GM21529 (cell line): Measurements from ENCODE around the gene C20orf204.
A peak's percentile ranks its signal among the peaks of the same experiment; 100 is the strongest.
"Not testable (repeated sequence)": the region's sequence is repeated elsewhere in the genome, so short reads cannot be mapped to it uniquely, and the experiment has no call there.

ENCODE experiments used
- ATAC-seq: cut with Tn5 transposase; IDR thresholded peaks from one replicate; pipeline ENCODE4 v1.9.1; 2021; ENCODE audit not compliant: unreplicated experiment

Gene C20orf204

DNA sequence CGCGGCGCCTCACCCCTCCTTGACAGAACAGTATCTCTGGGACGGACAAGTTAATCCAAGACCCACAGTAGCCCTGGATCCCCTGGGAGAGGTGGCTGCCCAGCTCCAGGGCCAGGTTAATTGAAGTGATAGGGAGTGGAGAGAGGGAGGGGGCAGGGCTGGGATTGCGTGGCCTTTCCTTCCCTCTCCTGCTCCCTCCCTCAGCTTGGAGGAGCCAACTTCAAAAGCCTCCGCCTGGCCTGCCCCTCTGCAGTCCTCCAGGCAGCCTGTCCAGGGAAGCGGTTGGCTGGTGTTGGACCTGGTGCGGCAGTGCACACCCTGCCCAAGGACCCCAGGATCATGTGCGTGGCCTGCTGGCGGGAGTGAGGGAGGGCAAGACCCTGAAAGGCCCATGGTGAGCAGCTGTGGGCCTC lies at the start of gene C20orf204:
TSS of gene C20orf204 (plus strand) at position 250 of the 413 bp plus-strand sequence. CDS start at position 392, 142 bp downstream.
- no peak for ATAC-seq

DNA sequence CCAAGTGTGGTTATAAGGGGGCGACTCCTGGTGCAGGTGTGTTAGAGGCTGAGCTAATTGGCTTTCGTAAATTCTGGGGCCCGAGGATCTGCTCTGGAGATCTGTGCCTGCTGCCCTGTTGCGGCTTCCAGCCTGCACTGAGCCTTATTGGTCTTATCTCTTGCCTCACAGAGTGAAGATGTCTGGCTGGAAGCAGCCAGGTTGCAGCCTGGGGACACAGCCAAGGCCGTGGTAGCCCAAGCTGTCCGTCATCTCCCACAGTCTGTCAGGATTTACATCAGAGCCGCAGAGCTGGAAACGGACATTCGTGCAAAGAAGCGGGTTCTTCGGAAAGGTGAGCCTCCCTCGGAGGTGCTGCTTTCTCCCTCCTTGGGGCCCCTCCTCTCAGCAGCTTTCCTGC lies 35.1 kb upstream of the C20orf204 start:
- ATAC-seq = no peak

- no peak for ATAC-seq
Observed at GRCh38 chr20:64001607-64002011, 34.4 kb upstream of the C20orf204 start.

DNA sequence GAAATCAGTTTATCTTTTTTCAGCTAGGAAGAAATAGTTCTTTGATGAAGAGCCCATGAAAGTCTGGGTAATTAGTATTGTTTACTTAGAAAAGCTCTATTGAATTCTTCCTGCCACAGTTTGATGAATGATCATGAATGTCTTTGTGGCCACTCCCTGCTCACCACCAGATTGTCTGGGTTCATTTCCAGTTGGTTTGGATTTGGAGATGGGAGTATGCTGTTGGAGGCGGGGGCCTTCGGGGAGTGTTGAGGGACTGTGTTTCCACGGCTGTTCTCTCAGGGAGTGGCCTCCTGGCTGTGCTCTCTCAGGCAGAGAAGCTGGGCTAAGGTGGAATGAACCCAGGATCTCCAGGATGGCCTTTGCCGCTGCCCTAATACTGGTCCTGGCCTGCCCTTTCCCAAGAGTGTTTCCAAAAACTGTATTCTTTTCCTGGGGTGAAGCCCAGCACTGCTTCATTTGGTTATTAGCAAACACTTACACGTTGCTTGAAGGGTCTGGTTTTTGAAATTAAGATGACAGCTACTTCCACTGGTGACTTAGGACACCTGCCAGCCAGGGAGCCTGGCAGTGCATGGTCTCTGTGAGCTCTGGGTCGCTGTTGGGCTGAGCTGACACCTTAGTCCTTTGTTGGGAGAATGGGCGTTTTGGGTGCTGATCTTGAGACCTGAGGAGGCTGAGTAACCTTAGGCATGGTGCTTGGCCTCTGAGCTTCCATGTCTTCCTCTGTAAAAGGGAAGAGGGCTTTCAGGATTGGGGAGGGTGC lies 31.8 kb upstream of the C20orf204 start:
- ATAC-seq = no peak

DNA sequence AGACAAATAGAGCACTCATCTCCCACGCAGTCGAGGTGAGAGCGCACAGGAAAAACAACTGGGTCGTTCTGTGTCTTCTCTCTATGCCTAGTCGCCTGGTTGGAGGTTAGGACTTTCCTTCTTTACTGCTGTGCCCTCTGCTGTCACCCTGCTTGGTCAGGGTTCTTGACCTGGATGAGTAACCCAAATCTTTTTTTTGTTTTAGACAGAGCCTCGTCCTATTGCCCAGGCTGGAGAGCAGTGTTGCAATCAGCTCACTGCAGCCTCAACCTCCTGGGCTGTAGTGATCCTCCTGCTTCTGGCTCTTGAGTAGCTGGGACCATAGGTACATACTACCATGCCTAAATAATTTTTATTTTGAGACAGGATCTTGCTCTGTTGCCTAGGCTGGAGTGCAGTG lies 30.6 kb upstream of the C20orf204 start:
- no peak for ATAC-seq

- ATAC-seq = no peak
Observed at GRCh38 chr20:64006490-64006889, 29.5 kb upstream of the C20orf204 start.

GRCh38 chr20:64006902-64007301 lies 29.1 kb upstream of the C20orf204 start:
- no peak for ATAC-seq

DNA sequence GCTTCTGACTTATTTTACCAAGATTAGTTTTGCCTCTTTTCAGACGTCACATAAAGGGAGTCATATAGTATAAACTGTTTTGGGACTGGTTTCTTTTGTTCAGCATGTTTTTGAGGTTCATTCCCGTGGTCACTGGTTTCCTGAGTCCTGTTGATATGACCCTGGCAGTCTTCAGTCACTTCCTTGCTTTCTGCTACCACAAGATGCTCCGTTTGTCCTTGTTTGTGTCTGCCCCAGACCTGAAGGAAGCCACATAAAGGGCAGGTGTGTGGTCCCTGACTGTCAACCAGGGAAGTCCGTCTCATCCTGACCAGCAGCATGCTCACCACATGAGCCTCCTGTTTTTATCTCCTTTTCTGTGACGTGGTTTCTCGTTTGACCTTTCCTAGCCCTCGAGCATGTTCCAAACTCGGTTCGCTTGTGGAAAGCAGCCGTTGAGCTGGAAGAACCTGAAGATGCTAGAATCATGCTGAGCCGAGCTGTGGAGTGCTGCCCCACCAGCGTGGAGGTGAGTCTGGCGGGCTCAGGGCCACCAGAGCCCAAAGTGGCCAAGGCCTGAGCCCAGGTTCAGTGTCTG lies 26.1 kb upstream of the C20orf204 start:
- ATAC-seq = no peak

- ATAC-seq = peak; percentile 59
Observed at GRCh38 chr20:64010711-64011237, 25.2 kb upstream of the C20orf204 start.

DNA sequence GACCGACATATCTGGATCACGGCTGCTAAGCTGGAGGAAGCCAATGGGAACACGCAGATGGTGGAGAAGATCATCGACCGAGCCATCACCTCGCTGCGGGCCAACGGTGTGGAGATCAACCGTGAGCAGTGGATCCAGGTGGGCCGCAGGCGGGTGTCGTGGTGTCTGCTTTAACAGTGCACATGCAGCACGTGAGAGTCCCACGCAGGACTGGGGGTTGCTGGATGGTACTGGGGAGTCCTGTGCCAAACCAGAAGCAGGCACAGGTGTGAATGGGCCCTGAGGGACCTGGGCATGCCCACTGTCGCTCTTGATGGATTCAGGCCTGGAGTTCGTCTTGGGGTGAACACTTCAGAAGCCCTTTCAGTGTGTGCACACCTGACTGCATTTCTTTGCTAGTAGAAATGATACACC lies 24.6 kb upstream of the C20orf204 start:
- peak; percentile 39 for ATAC-seq

DNA sequence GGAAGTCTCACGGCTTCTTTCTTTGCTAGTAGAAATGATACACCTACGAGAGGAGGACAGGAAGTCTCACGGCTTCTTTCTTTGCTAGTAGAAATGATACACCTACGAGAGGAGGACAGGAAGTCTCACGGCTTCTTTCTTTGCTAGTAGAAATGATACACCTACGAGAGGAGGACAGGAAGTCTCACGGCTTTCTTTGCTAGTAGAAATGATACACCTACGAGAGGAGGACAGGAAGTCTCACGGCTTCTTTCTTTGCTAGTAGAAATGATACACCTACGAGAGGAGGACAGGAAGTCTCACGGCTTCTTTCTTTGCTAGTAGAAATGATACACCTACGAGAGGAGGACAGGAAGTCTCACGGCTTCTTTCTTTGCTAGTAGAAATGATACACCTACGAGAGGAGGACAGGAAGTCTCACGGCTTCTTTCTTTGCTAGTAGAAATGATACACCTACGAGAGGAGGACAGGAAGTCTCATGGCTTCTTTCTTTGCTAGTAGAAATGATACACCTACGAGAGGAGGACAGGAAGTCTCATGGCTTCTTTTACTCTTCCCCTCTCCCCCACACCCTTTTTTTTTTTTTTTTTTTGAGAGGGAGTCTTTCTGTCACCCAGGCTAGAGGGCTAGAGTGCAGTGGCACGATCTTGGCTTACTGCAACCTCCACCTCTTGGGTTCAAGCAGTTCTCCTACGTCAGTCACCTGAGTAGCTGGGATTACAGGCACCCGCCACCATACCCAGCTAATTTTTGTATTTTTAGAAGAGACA lies 23.4 kb upstream of the C20orf204 start:
- not testable (repeated sequence) for ATAC-seq

GRCh38 chr20:64015635-64016034 lies 20.3 kb upstream of the C20orf204 start:
- no peak for ATAC-seq

DNA sequence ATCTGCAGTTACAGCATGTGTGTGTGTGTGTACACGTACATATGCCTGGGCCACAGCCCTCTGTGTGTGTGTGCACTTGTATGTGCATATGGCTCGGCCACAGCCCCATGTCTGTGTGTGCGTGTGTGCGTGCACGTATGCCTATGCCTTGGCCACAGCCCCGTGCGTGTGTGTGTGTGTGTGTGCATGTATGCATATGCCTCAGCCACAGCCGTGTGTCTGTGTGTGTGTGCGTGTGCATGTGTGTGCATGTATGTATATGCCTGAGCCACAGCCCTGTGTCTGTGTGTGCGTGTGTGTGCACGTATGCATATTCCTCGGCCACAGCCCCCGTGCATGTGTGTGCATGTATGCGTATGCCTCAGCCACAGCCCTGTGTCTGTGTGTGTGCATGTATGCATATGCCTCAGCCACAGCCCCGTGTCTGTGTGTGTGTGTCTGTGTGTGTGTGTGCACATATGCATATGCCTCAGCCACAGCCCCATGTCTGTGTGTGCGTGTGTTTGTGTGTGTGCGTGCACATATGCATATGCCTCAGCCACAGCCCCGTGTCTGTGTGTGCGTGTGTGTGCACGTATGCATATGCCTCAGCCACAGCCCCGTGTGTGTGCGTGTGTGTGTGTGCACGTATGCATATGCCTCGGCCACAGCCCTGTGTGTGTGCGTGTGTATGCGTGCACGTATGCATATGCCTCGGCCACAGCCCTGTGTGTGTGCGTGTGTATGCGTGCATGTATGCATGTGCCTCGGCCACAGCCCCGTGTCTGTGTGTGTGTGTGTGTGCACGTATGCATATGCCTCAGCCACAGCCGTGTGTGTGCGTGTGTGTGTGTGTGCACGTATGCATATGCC lies 14.6 kb upstream of the C20orf204 start:
- no peak for ATAC-seq

DNA sequence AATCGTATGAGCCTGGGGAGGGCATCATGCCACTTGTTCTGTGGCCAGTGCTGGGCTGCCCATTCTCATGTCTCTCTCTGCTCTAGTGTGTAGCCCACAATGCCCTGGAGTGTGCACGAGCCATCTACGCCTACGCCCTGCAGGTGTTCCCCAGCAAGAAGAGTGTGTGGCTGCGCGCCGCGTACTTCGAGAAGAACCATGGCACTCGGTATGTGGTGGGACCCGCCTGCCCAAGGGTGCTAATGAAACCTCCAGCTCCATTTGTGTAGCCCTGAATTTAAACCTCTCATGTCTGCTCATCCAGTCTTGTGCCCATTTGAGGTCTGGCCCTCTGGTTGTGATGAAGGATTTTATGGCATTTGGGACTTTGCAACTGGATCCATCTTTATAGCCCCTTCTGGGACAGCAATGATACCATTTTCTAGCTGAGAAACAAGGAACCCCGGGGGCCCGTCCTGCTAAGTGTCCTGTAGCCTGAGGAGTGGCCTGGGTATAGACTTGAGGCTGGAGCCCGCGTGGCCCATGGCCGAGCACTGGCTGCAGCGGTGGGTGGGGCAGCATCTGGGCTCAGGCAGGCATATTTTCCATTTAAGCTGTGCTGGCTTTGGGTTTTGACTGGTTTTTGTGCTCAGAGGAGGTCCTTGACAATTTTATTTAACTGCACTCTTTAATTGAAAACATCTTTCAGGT lies 13.2 kb upstream of the C20orf204 start:
- no peak for ATAC-seq

DNA sequence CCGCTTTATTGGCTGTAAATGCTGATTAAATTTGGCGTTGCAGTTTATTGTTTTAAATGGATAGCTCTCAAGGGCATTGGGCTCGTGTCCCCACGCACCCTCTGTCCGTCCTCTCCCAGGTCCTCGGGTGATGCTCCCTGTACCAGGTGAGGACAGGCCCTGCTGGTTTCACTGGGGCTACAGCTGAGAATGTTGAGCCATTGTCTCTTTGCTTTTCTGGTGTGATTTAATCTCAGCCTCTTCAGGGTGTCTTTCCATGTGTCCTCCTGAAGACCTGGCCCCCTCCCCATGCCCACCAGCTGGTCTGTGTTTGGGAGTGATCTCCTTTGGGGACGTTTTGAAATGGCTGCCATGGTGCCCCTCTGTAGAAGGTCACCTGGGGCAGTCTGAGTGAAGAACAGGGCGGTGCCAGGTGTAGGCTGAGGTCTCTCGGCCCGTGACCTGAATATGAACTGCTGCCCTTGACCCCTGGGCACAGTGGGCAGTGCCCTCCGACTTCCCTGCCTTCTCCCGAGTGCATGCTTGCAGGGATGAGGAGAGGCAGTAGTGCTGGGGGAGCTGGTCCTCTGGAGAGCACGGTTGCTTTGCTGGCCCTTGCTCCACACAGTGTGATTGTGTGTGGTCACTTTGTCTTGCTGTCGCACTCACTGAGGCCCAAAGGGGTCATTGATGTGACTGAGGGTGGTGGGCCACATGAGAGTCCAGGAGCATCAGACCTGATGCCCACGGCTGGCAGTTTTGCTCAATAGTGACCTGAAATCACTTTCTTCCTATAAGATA lies 12.4 kb upstream of the C20orf204 start:
- ATAC-seq = no peak

GRCh38 chr20:64024141-64024990 lies 11.6 kb upstream of the C20orf204 start:
- ATAC-seq = no peak

DNA sequence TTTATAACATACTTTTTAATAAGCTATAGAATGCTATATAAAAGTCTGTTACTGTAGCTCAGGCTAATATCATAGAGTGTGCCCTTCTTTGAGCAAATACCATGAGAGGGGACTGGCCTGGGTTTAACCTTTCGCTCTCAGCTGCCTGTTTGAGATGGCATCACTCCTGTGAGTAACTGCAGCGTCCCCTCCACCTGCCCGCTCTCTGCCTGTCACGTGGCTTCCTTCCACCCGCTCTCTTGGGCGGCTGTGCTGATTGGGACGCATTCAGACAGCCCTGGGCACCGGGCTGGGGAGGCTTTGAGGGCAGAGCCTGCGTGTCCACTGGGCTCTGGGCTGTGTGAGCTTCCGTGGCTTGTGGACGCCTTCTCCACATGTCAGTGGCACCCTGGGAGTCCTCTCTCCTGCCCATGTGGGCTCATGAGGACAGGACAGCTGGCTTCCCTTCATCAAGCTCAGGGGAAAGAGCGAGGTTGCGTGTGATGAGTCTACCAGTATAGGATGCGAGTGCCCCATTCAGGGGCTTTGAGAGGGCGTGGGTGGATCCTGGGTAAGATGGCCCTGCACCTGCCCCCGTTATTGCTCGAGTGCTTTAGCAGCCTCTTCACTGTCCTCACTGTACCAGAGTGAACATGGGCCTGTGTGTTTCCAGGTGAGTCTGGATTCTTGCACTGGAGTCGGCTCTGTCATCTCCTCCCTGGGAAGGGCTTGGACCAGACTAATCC lies 10.7 kb upstream of the C20orf204 start:
- no peak for ATAC-seq
